Measurements from ENCODE around the gene ACO2.
A peak's percentile ranks its signal among the peaks of the same experiment; 100 is the strongest.

DNA sequence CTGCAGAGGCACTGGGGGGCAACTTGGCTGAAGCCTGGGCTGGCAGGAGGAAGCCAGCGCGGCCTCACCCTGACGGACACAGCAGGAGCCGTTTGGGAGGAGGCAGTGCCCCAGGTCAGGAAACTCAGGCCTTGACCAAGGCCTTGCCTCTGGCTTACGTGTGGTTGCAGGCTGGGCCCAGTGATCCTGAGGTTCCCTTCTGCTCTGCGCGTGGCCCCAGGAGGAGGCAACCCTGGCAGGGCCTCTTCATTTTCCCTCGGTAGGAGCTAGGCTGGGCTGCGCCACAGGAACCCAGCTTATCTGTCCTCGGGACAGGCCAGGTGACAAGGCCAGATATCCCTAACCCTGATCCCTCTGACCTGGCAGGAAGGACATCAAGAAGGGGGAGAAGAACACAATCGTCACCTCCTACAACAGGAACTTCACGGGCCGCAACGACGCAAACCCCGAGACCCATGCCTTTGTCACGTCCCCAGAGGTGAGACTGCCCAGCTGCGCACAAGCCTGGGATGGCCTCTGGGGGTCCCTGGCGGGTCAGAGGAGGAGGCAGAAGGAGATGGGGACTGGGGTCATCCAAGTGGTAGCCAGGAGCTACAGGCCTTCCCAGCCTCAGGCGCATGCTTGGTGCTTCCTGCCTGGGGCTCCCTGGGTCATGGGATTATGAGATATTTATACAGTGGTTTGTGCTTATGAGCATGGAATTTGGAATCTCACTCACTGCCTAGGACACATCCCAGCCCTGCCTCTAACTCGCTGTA is 54.7 kb downstream of the ACO2 start:
- TF ChIP-seq, protein P1, sequence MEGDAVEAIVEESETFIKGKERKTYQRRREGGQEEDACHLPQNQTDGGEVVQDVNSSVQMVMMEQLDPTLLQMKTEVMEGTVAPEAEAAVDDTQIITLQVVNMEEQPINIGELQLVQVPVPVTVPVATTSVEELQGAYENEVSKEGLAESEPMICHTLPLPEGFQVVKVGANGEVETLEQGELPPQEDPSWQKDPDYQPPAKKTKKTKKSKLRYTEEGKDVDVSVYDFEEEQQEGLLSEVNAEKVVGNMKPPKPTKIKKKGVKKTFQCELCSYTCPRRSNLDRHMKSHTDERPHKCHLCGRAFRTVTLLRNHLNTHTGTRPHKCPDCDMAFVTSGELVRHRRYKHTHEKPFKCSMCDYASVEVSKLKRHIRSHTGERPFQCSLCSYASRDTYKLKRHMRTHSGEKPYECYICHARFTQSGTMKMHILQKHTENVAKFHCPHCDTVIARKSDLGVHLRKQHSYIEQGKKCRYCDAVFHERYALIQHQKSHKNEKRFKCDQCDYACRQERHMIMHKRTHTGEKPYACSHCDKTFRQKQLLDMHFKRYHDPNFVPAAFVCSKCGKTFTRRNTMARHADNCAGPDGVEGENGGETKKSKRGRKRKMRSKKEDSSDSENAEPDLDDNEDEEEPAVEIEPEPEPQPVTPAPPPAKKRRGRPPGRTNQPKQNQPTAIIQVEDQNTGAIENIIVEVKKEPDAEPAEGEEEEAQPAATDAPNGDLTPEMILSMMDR (tag by site-specific recombination; IDR thresholded peaks at IDR 0.05): 0 out of 2 replicates have a peak, but pooled peaks have one; percentile 8
- no peak for TF ChIP-seq ZSCAN30 (tag by site-specific recombination; IDR thresholded peaks at IDR 0.05)
